Erythroblast (primary cell): Measurements from ENCODE around the gene THOC7.

Experiments used
- DNase-seq, 2 experiments: peaks; one replicate each; lab custom pipeline; 2025; lab: John Stamatoyannopoulos, UW
- GATA1 ChIP-seq: IDR thresholded peaks from 2 replicates; pipeline ENCODE4 v1.6.1; 2011; ENCODE audit warnings: low read depth, mild to moderate bottlenecking, control low read depth, low read length, moderate library complexity
- POLR2A ChIP-seq: IDR thresholded peaks from 2 replicates; pipeline ENCODE4 v1.6.1; 2011; ENCODE audit warnings: mild to moderate bottlenecking, low read length

THOC7 gene

DNA sequence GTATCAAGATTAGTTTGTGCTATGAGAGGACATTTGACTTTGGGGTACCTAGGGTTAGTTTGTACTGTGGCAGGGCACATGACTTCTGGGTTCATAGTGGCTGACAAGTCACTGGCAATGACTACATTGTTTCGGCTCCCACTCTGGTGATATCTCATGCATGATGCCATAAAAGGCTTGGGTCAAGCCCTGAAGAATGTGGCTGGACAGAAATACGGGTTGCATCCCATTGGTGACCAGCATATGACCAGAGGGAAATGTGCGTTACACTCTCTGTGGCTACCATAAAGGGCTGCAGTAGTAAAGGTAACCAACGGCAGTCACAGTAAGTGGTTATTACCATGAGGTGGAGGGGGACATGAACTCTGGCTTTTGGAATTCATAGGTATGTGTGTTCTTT, 18.4 kb downstream of the THOC7 start:
- TF ChIP-seq GATA1 = no peak
- no peak for TF ChIP-seq POLR2A
- no peak for DNase-seq

GRCh38 chr3:63842127-63842526, 21.5 kb downstream of the THOC7 start:
- DNase-seq = no peak
- TF ChIP-seq POLR2A (no peak), GATA1 (no peak)

GRCh38 chr3:63841704-63842103, 21.9 kb downstream of the THOC7 start:
- no peak for DNase-seq
- no peak for TF ChIP-seq POLR2A
- TF ChIP-seq GATA1 = no peak

GRCh38 chr3:63832395-63832794, 31.2 kb downstream of the THOC7 start:
- no peak for DNase-seq
- TF ChIP-seq GATA1 (no peak), POLR2A (no peak)

DNA sequence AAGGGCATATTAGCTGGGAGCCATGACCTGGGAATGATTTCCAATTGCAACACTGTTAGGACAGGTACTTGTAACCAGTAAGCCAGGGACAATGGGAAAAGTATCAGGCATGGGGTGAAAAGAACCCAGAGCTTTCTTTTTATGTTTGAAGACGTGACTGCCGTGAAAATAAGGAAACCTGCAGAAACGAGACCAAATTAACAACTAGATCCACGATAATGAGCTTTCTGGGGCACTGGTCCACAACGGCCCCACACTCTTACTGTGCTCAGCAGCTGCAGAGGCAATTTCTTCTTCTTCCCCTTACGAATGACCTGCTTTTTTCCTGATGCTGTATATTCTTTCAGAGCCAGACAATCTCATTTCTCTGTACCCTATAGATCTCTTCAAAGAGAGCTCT, 33.1 kb downstream of the THOC7 start:
- TF ChIP-seq POLR2A = no peak
- no peak for TF ChIP-seq GATA1
- DNase-seq = no peak

DNA sequence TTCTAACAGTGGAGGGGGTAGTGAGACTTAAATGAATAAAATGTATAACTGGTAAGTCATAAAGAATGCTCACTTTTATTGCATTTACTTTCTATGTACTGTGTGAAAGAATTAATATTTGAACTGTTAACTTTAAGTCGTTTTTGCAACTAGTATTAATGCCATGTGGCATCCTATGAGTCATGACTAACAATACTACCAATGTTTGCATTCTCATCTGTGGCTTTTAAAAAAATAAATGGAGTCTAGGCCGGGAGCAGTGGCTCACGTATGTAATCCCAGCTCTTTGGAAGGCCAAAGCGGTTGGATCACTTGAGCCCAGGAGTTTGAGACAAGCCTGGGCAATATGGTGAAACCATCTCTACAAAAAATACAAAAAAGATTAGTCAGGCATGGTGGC, 39.3 kb downstream of the THOC7 start:
- DNase-seq = no peak
- TF ChIP-seq GATA1 (no peak), POLR2A (no peak)

DNA sequence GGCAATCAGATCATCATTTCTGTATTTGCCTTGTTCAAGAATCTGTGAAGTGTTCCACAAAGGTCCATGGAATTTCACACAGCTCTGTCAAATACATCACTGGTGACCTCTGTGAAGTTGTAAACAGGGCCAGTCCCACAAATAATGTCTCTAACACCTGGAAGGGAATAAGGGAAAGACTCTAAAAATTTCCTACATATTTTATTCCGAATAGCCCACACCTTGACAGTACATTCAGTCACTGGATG, 44.5 kb downstream of the THOC7 start, which contains the start of gene C3orf49:
Gene C3orf49, plus strand, starts transcription at position 149 of the 248 bp plus-strand sequence. CDS start 173 bp downstream, outside the sequence.
- TF ChIP-seq GATA1 (no peak), POLR2A (no peak)
- DNase-seq = no peak

DNA sequence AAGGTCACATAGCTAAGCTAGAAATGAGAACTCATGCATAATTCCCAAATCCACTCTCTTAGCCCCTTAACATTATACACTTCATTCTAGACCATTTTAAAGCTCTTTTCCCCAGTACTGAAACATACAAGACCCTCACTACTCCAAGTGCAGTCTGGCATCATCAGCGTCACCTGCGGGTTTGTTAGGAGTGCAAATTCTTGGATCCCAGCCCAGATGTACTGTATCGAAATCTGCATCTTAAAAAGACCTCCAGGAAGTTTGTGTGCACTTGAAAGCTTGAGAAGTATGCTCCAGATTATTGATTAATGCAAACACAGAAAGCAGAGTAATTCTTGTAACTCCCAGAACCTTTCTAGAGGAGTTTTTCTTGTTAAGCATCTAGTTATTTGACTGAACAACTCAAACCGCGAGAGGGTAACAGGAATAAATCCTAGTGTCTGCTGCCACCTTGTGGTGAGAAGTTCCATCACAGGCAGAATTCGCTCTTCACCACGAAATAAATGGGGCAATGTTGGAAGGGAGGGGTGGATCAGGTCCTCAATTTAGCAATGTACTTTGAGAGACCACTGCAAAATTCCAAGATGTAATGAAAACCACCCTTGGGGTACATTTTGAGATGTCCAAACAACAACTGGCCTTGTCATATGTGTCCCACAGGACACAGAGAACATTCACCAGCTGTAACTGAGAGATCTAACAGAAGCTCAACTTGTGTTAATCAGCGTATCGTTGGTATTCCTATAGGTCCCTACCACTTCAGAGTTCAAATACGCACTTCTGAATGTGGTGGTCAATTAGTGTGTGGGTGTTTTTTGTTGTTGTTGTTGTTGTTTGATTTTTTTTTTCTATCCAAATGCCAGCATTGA, 45.1 kb downstream of the THOC7 start:
- DNase-seq = peak; percentile 59 to 77
- TF ChIP-seq POLR2A = no peak
- no peak for TF ChIP-seq GATA1

DNA sequence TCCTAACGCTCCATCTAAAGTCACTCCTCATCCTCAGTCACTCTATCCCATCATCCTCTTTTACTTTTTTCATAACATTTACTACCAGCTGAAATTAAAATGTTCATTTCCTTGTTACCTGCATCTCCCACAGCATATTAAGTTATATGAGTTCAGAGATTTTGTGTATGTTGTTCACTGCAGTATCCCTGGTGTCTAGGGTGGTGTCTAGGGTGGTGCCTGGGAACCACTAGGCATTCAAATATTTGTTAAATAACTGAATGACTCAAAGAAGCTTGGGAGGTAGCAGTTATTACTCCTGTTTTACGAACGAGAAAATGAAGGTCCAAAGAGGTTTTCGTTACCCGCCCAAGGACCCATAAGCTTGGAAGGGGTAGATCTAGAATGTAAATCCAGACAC, 46.4 kb downstream of the THOC7 start:
- TF ChIP-seq POLR2A (no peak), GATA1 (no peak)
- DNase-seq = no peak

- TF ChIP-seq POLR2A (no peak), GATA1 (no peak)
- no peak for DNase-seq
These were observed 49.4 kb downstream of the THOC7 start for GRCh38 chr3:63814237-63814636.

GRCh38 chr3:63809607-63810006, 54.0 kb downstream of the THOC7 start:
- DNase-seq = no peak
- TF ChIP-seq POLR2A (no peak), GATA1 (no peak)

DNA sequence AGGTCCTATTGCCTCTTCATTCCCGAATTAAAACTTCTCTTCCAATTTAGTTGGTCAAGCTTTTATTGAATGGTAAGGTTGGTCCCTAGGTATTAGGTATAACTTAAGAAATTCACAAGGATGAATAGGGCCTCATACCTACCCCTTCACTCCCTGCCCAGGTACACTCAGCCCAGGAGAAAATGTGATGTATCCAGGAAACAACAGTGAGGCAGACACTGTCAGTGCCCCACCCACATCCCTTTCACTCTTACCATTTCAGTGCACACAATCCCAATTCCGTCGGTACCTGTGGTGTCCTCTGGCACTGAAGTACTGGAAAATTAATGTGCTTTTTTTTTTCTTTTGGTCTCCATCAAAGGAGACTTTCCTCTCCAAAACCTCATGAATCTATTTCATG, 55.0 kb downstream of the THOC7 start:
- no peak for DNase-seq
- TF ChIP-seq GATA1 (no peak), POLR2A (no peak)

GRCh38 chr3:63807961-63808565, 55.5 kb downstream of the THOC7 start:
- no peak for DNase-seq
- TF ChIP-seq POLR2A (no peak), GATA1 (no peak)

DNA sequence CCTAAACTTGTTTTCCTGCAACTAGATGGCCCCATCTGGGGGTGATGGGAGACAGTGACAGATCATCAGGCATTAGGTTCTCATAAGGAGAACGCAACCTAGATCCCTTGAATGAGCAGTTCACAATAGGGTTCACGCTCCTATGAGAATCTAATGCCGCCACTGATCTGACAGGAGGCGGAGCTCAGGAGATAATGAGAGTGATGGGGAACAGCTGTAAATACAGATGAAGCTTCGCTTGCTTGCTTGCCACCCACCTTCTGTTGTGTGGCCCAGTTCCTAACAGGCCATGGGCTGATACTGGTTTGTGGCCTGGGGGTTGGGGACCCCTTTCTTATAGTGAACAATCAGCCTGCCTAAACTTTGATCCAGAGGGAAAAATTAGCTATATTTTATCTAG, 59.7 kb downstream of the THOC7 start:
- DNase-seq = no peak
- TF ChIP-seq GATA1 (no peak), POLR2A (no peak)
